Upper lobe of left lung (tissue), 6 donors: ENCODE data around the gene TYMP. TPM values are rescaled to one million over a fixed set of nuclear protein-coding genes. Genes with fewer than 3 reads are reported as not detected.

Experiments used
- ATAC-seq, 2 donors: fragments of 200-7000 bp; cut with Tn5 transposase; one replicate each; pipeline ENCODE4 v1.9.1; 2022; ENCODE audit warnings: mild to moderate bottlenecking in 2 of 2, moderate library complexity in 2 of 2; ENCODE audit not compliant: low FRiP score in 2 of 2
- DNase-seq, 2 donors: peaks; one replicate each; pipeline ENCODE4 v3.0.0-alpha.2; 2019 to 2020
- H3K27ac ChIP-seq, 4 donors: fragments of 200-600 bp; sonication (generic); one replicate each; pipeline ENCODE4 v1.5.1; 2016 to 2019
- H3K27me3 ChIP-seq, 4 donors: fragments of 200-600 bp; sonication (generic); one replicate each; pipeline ENCODE4 v1.5.1; 2017 to 2019
- H3K36me3 ChIP-seq, 4 donors: fragments of 200-600 bp; sonication (generic); one replicate each; pipeline ENCODE4 v1.5.1; 2016 to 2019
- H3K4me1 ChIP-seq, 4 donors: fragments of 200-600 bp; sonication (generic); one replicate each; pipeline ENCODE4 v1.5.1; 2018 to 2019
- H3K4me3 ChIP-seq, 4 donors: fragments of 200-600 bp; sonication (generic); one replicate each; pipeline ENCODE4 v1.5.1; 2017 to 2019; ENCODE audit warnings: mild to moderate bottlenecking in 2 of 4, moderate library complexity in 1 of 4
- H3K9me3 ChIP-seq, 4 donors: fragments of 200-600 bp; sonication (generic); one replicate each; pipeline ENCODE4 v1.5.1; 2018 to 2019
- CTCF ChIP-seq, 6 experiments: fragments of 450-650 bp in 4 of 6; fragments of 200-600 bp in 2 of 6; sonication (generic) in 2 of 6; IDR thresholded peaks; one replicate each; pipeline ENCODE4 v1.5.1; 2016 to 2019; ENCODE audit warnings: antibody characterized with exemption in 6 of 6
- EP300 ChIP-seq, 4 donors: sonication (generic); formaldehyde crosslinking; IDR thresholded peaks; one replicate each; pipeline ENCODE4 v1.5.1; 2017; ENCODE audit warnings: antibody characterized with exemption in 4 of 4, control low read depth in 2 of 4
- POLR2A ChIP-seq, 4 donors: fragments of 450-650 bp; IDR thresholded peaks; one replicate each; pipeline ENCODE4 v1.5.1; 2016 to 2017; ENCODE audit warnings: antibody characterized with exemption in 4 of 4, mild to moderate bottlenecking in 2 of 4
- POLR2AphosphoS5 ChIP-seq, 2 donors: sonication (generic); formaldehyde crosslinking; IDR thresholded peaks; one replicate each; pipeline ENCODE4 v1.5.1; 2017; ENCODE audit warnings: antibody characterized with exemption in 2 of 2
- WGBS, 2 donors: methylation state at CpG; one replicate each; pipeline ENCODE4 v1.1.5; 2017 to 2018; 5-methylcytosine and 5-hydroxymethylcytosine counted together
- total RNA-seq, 6 donors: library from RNA; depleted of rRNA in 4 of 6; stranded (reverse); fragments of >200 nt in 4 of 6; gene quantifications; one replicate each; pipeline versions ENCODE4 v1.1.0 to v1.2.1, GENCODE V29; 2016 to 2021
- donor health status: DM: no; HTN: no; CAD: no; lungs with moderate emphysema.
- donor health status: DM: no; HTN: yes; CAD: no; lungs with severe emphysema.

The TYMP gene
- total RNA-seq, 6 donors from 2014 or later, result 162 to 346 (median 248) TPM

- Histone ChIP-seq H3K27me3 (no peaks in the 10 kb centered on the region), H3K27ac (peak overlapping the region; percentile 97 to 100 (median 98)), H3K4me3 (peak overlapping the region; percentile 27 to 93 (median 77)), H3K9me3 (no peaks in the 10 kb centered on the region), H3K4me1 (peaks cover 51 to 88% (median 55%) of the 10 kb centered on the region in 4 donors), H3K36me3 (no peaks in the 10 kb centered on the region)
- TF ChIP-seq EP300 (IDR thresholded peaks at IDR 0.05) (peak in 1 of 4 donors; percentile 28), POLR2A (IDR thresholded peaks at IDR 0.05) (no peak), CTCF (IDR thresholded peaks at IDR 0.05) (no peak), POLR2AphosphoS5 (IDR thresholded peaks at IDR 0.05) (no peak)
- DNase-seq, result no peak
- WGBS, 2 donors, result 21 to 29% methylated on average over 9 to 34 of the region's 50 CpGs
- no peak for ATAC-seq
Observed at GRCh38 chr22:50529416-50529896, 356 bp downstream of the TYMP start.

- DNase-seq (peak in 1 of 2 donors; percentile 65), ATAC-seq (no peak)
- WGBS, 2 donors, result 72 to 75% methylated on average over 2 to 15 of the region's 15 CpGs
- Histone ChIP-seq H3K27me3 (no peaks in the 10 kb centered on the region), H3K4me1 (peaks cover 51 to 92% (median 58%) of the 10 kb centered on the region in 4 donors), H3K36me3 (peaks cover 2 to 6% (median 4%) of the 10 kb centered on the region in 4 donors), H3K9me3 (no peaks in the 10 kb centered on the region), H3K4me3 (peak overlapping the region; percentile 27 to 93 (median 77)), H3K27ac (peak overlapping the region; percentile 97 to 100 (median 98))
- TF ChIP-seq POLR2AphosphoS5 (IDR thresholded peaks at IDR 0.05) (peak in 1 of 2 donors; percentile 5), CTCF (IDR thresholded peaks at IDR 0.05) (no peak), EP300 (IDR thresholded peaks at IDR 0.05) (no peak), POLR2A (IDR thresholded peaks at IDR 0.05) (no peak)
Observed at GRCh38 chr22:50528682-50529415, 963 bp downstream of the TYMP start.

DNA sequence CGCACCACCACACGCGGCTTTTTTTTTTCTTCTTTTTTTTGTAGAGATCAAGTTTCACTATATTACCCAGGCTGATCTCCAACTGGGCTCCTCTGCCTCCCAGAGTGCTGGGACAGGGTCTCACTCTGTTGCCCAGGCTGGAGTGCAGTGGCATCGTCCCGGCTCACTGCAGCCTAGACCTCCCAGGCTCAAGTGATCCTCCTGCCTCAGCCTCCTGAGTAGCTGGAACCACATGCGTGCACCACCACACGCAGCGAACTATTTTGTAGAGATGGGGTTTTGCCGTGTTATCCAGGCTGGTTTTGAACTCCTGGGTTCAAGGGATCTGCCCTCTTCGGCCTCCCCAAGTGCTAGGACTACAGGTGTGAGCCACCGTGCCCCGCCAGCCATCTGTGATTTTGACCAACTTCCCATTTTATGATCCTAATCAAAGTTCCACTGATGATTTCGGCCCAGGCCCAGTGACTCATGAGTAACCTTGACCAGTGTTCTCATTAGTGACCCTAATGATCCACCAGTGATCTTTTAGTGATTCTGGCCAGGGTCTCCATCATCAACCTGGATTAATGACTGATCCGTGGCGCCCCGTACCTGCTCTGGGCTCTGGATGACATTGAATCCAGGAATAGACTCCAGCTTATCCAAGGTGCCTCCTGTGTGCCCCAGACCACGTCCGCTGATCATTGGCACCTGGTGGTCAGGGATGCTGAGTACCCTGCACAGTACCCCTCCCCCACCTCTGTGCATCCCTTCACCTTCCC is 1.7 kb downstream of the TYMP start:
- TF ChIP-seq POLR2AphosphoS5 (IDR thresholded peaks at IDR 0.05), result no peak
- Histone ChIP-seq H3K27me3 (no peaks in the 10 kb centered on the region), H3K9me3 (no peaks in the 10 kb centered on the region), H3K4me1 (peaks cover 46 to 88% (median 55%) of the 10 kb centered on the region in 4 donors), H3K4me3 (peak overlapping the region in 3 of 4 donors; percentile 74 to 93 (median 80)), H3K27ac (peak overlapping the region; percentile 97 to 100 (median 98)), H3K36me3 (peaks cover 5 to 13% (median 11%) of the 10 kb centered on the region in 4 donors)
- 91 to 95% methylated on average over 17 to 18 of the region's 18 CpGs for WGBS, 2 donors
- DNase-seq, result no peak
- ATAC-seq, result no peak

GRCh38 chr22:50526834-50527801 is 2.7 kb downstream of the TYMP start:
- no peaks in the 10 kb centered on the region for H3K9me3 ChIP-seq
- peak; percentile 8 to 21 for ATAC-seq

More at GRCh38 chr22:50526834-50527801, 2.7 kb downstream of the TYMP start:
- DNase-seq, result peak in 1 of 2 donors; percentile 87
- 44 to 45% methylated on average over 23 to 27 of the region's 29 CpGs for WGBS, 2 donors
- Histone ChIP-seq H3K27ac (peak overlapping the region; percentile 95 to 100 (median 98)), H3K27me3 (no peaks in the 10 kb centered on the region), H3K4me1 (peaks cover 39 to 78% (median 45%) of the 10 kb centered on the region in 4 donors), H3K36me3 (peaks cover 9 to 23% (median 21%) of the 10 kb centered on the region in 4 donors), H3K4me3 (peak overlapping the region; percentile 69 to 93 (median 74))
- TF ChIP-seq EP300 (IDR thresholded peaks at IDR 0.05) (no peak), POLR2AphosphoS5 (IDR thresholded peaks at IDR 0.05) (peak; percentile 39 to 57), POLR2A (IDR thresholded peaks at IDR 0.05) (peak in 1 of 4 donors; percentile 63)
